Measurements from ENCODE around the gene EEA1. TPM values are rescaled to one million over a fixed set of nuclear protein-coding genes. Genes with fewer than 3 reads are reported as not detected.

The EEA1 gene
- total RNA-seq, 1 experiment from 2014 or later = 14.9 TPM

DNA sequence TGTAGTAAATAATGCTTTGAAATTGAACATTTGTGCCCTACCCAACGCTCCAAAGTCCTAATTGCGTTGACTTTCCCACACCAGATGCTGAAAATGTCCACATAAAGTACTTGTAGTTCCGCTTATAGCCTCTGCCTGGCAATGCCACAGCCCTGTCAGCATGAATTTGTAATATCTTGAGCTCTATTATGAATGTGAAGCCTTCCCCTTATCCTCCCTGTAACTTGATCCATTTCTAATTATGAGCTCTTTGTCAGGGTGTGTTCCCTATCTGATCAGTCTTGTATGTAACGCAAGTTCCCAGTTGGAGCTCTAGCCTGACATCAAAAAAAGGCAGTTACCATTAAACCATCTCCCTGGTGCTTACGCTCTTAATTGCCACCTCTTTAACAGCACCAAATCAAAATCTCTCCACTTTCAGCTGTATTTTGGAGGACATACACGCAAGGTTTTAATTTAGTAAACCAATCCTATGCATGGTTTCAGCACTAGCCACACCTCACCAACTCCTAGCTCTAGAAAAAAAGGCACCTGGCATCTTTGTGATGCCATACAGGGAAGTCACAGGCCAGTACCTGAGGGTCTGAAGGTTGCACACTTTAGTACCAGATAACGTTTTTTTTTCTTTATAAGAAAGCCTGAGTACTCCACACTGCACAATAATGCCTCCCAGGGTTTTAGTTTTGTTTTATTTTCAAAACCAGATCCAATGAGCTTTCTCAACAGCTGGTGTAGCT lies 69.3 kb downstream of the EEA1 start:
- Histone ChIP-seq H2AK5ac (ENCODE audit: insufficient read length, low read length) (no peak overlapping the region), H3K23ac (ENCODE audit: insufficient read length, low read depth, low read length) (no peak overlapping the region), H3K9me3 (ENCODE audit: control insufficient read depth, low read depth, low read length) (no peaks in the 10 kb centered on the region), H3K4me2 (ENCODE audit: insufficient read depth, insufficient read length, low read length) (no peak overlapping the region), H2BK5ac (ENCODE audit: insufficient read length, low read length) (no peak overlapping the region), H2BK120ac (ENCODE audit: low read depth, low read length, poor library complexity, severe bottlenecking) (no peak overlapping the region), H4K20me1 (ENCODE audit: control insufficient read depth, insufficient read depth, insufficient read length) (no peaks in the 10 kb centered on the region), H2AFZ (ENCODE audit: low read length) (no peak overlapping the region), H3K4me1 (ENCODE audit: insufficient read depth, low read length) (no peaks in the 10 kb centered on the region), H4K91ac (ENCODE audit: insufficient read length, low read depth, low read length) (no peak overlapping the region), H3K4ac (ENCODE audit: low read depth, low read length) (no peak overlapping the region), H3K79me1 (ENCODE audit: insufficient read depth, low read depth, low read length, poor library complexity, severe bottlenecking) (no peaks in the 10 kb centered on the region), H3K27ac (ENCODE audit: insufficient read length, low read depth, low read length) (no peak overlapping the region), H3K14ac (ENCODE audit: insufficient read depth, low read length) (no peak overlapping the region), H4K5ac (ENCODE audit: insufficient read length, low read depth, low read length) (no peak overlapping the region), H3K56ac (ENCODE audit: insufficient read length, low read depth, low read length) (no peak overlapping the region), H3T11ph (ENCODE audit: low read length) (no peak overlapping the region), H2BK20ac (ENCODE audit: low read depth, low read length, poor library complexity, severe bottlenecking) (no peak overlapping the region), H3K9ac (ENCODE audit: extremely low read depth, insufficient read length, low read length) (no peak overlapping the region), H3K27me3 (ENCODE audit: insufficient read depth, low read length) (no peaks in the 10 kb centered on the region), H3K18ac (ENCODE audit: insufficient read length, low read depth, low read length) (no peak overlapping the region), H3K23me2 (ENCODE audit: insufficient read length, low read depth, low read length, poor library complexity, severe bottlenecking) (no peaks in the 10 kb centered on the region), H2BK12ac (ENCODE audit: insufficient read length, low read depth, low read length) (no peak overlapping the region), H3K79me2 (ENCODE audit: insufficient read depth, low read length) (no peaks in the 10 kb centered on the region), H4K8ac (replicated peaks; ENCODE audit: insufficient read length, low read depth, low read length) (no peak overlapping the region), H2BK15ac (ENCODE audit: low read depth, low read length) (no peak overlapping the region)
- H3K27ac Mint-ChIP-seq = no peak overlapping the region
- no peak overlapping the region for H3K4me3 Mint-ChIP-seq
- H3K4me1 Mint-ChIP-seq = peaks cover 0 to 1% of the 10 kb centered on the region in 2 experiments; a peak in 1 of 4 replicates
- no peaks in the 10 kb centered on the region for H3K9me3 Mint-ChIP-seq
- no peaks in the 10 kb centered on the region for H3K27me3 Mint-ChIP-seq (ENCODE audit: low read depth)
- WGBS (ENCODE audit: extremely low coverage, insufficient read length, low lambda C conversion rate) = no CpG with 5 or more reads among the region's 7 CpGs
- DNase-seq = no peak
- TF ChIP-seq CTCF (conservative IDR thresholded peaks at IDR 0.05) = no peak
- H3K36me3 Mint-ChIP-seq (ENCODE audit: insufficient read depth in 1 of 3, low read depth in 3 of 3) = peaks cover 3 to 9% (median 5%) of the 10 kb centered on the region in 3 experiments; a peak in 6 of 7 replicates

Measured in H9 (cell line).